Sigmoid colon (tissue), 7 donors: ENCODE results near the gene DDIT3. TPM values are rescaled to one million over a fixed set of nuclear protein-coding genes. Genes with fewer than 3 reads are reported as not detected.

ENCODE experiments used
- DNase-seq: peaks from one replicate; pipeline ENCODE4 v3.0.0-alpha.2; 2019
- H3K27ac ChIP-seq, 4 donors: fragments of 200-600 bp; sonication (generic); one replicate each; pipeline ENCODE4 v1.5.1; 2016 to 2019; ENCODE audit warnings: mild to moderate bottlenecking in 1 of 4
- H3K27me3 ChIP-seq, 3 donors: fragments of 200-600 bp; sonication (generic); one replicate each; pipeline ENCODE4 v1.5.1; 2019; ENCODE audit warnings: mild to moderate bottlenecking in 1 of 3
- H3K36me3 ChIP-seq, 4 donors: fragments of 200-600 bp; sonication (generic); one replicate each; pipeline ENCODE4 v1.5.1; 2016 to 2019
- H3K4me1 ChIP-seq, 4 donors: fragments of 200-600 bp; sonication (generic); one replicate each; pipeline ENCODE4 v1.5.1; 2017 to 2019
- H3K4me3 ChIP-seq, 4 donors: fragments of 200-600 bp; sonication (generic); one replicate each; pipeline ENCODE4 v1.5.1; 2017 to 2019; ENCODE audit warnings: mild to moderate bottlenecking in 2 of 4, moderate library complexity in 1 of 4
- H3K9me3 ChIP-seq, 4 donors: fragments of 200-600 bp in 3 of 4; sonication (generic) in 3 of 4; one replicate each; pipeline versions ENCODE4 v1.5.1 to v1.6.1; 2013 to 2019
- CTCF ChIP-seq, 4 experiments: fragments of 450-650 bp in 3 of 4; fragments of 200-600 bp in 1 of 4; IDR thresholded peaks; one replicate each; pipeline ENCODE4 v1.5.1; 2016 to 2019; ENCODE audit warnings: antibody characterized with exemption in 4 of 4, mild to moderate bottlenecking in 3 of 4, moderate library complexity in 2 of 4
- EP300 ChIP-seq, 4 donors: sonication (generic); formaldehyde crosslinking; IDR thresholded peaks; one replicate each; pipeline ENCODE4 v1.6.1; 2017; ENCODE audit warnings: antibody characterized with exemption in 4 of 4
- POLR2A ChIP-seq, 2 donors: fragments of 450-650 bp; IDR thresholded peaks; one replicate each; pipeline ENCODE4 v1.6.1; 2016; ENCODE audit warnings: antibody characterized with exemption in 2 of 2, mild to moderate bottlenecking in 2 of 2, moderate library complexity in 2 of 2
- POLR2AphosphoS5 ChIP-seq, 4 donors: sonication (generic); formaldehyde crosslinking; IDR thresholded peaks; one replicate each; pipeline ENCODE4 v1.6.1; 2017; ENCODE audit warnings: antibody characterized with exemption in 4 of 4
- WGBS, 2 donors: extraction: QIAGEN DNeasy Blood & Tissue Kit; methylation state at CpG; one replicate each; pipeline ENCODE4 v1.1.7; 2013; 5-methylcytosine and 5-hydroxymethylcytosine counted together
- intact Hi-C: fragments of 100-400 bp; cut with DNase I; formaldehyde crosslinking; loops from one replicate; pipeline ENCODE4 v1.15.1; 2023
- polyA plus RNA-seq, 3 donors: library from polyadenylated mRNA; stranded (reverse); fragments of 200-250 nt; gene quantifications; one replicate each; pipeline ENCODE4 v1.2.3, GENCODE V29; 2013
- total RNA-seq, 4 donors: library from RNA; depleted of rRNA; stranded (reverse); fragments of >200 nt; gene quantifications; one replicate each; pipeline ENCODE4 v1.1.0, GENCODE V29; 2016
- donor health status: healthy with polysubstance abuse.
- donor health status: Bipolar disorder and iron deficiency.
- donor health status: healthy.

Gene DDIT3
- total and polyA plus RNA-seq, 7 donors: 30.7 to 52.9 (median 43.3) TPM

- intact Hi-C loops: no loop called here
Observed at GRCh38 chr12:57543581-57543980, 23.3 kb upstream of the DDIT3 start.

GRCh38 chr12:57541717-57542116 is 21.4 kb upstream of the DDIT3 start:
- WGBS, 2 donors: 20 to 55% methylated on average over 2 of the region's 2 CpGs
- Histone ChIP-seq H3K27me3 (no peaks in the 10 kb centered on the region), H3K4me3 (no peak overlapping the region), H3K36me3 (peaks cover 0 to 39% (median 10%) of the 10 kb centered on the region in 4 donors), H3K9me3 (no peaks in the 10 kb centered on the region), H3K27ac (no peak overlapping the region), H3K4me1 (peaks cover 0 to 38% (median 22%) of the 10 kb centered on the region in 4 donors)
- TF ChIP-seq EP300 (IDR thresholded peaks at IDR 0.05) (no peak), POLR2AphosphoS5 (IDR thresholded peaks at IDR 0.05) (no peak), POLR2A (IDR thresholded peaks at IDR 0.05) (no peak)
- no peak for DNase-seq
- intact Hi-C loops: no loop called here

More at GRCh38 chr12:57543581-57543980, 23.3 kb upstream of the DDIT3 start:
- peaks cover 0 to under 1% (median 0%) of the 10 kb centered on the region in 3 donors for H3K27me3 ChIP-seq
- peaks cover 0 to 38% (median 24%) of the 10 kb centered on the region in 4 donors for H3K4me1 ChIP-seq
- no peak overlapping the region for H3K4me3 ChIP-seq
- H3K36me3 ChIP-seq: peaks cover 0 to 25% (median 7%) of the 10 kb centered on the region in 4 donors
- TF ChIP-seq CTCF (IDR thresholded peaks at IDR 0.05): no peak
- TF ChIP-seq POLR2AphosphoS5 (IDR thresholded peaks at IDR 0.05): no peak
- TF ChIP-seq POLR2A (IDR thresholded peaks at IDR 0.05): no peak
- TF ChIP-seq EP300 (IDR thresholded peaks at IDR 0.05): no peak
- no peaks in the 10 kb centered on the region for H3K9me3 ChIP-seq
- no peak for DNase-seq
- WGBS, 2 donors: 67 to 89% methylated on average over 2 of the region's 2 CpGs
- H3K27ac ChIP-seq: no peak overlapping the region

- peaks cover 0 to 35% (median 18%) of the 10 kb centered on the region in 4 donors for H3K4me1 ChIP-seq
- DNase-seq: no peak
- 23 to 57% methylated on average over 2 of the region's 2 CpGs for WGBS, 2 donors
- H3K36me3 ChIP-seq: peaks cover 0 to 39% (median 10%) of the 10 kb centered on the region in 4 donors
- no peaks in the 10 kb centered on the region for H3K9me3 ChIP-seq
- H3K4me3 ChIP-seq: no peak overlapping the region
- no peaks in the 10 kb centered on the region for H3K27me3 ChIP-seq
- intact Hi-C loops: no loop called here
- TF ChIP-seq CTCF (IDR thresholded peaks at IDR 0.05) (no peak), EP300 (IDR thresholded peaks at IDR 0.05) (no peak)
- H3K27ac ChIP-seq: no peak overlapping the region
Observed at GRCh38 chr12:57541001-57541400, 20.7 kb upstream of the DDIT3 start.

- no peak overlapping the region for H3K4me3 ChIP-seq
- intact Hi-C loops: no loop called here
- H3K36me3 ChIP-seq: peaks cover 8 to 54% (median 21%) of the 10 kb centered on the region in 4 donors
- no peak for TF ChIP-seq CTCF (IDR thresholded peaks at IDR 0.05)
- TF ChIP-seq POLR2A (IDR thresholded peaks at IDR 0.05): no peak
- no peak for TF ChIP-seq EP300 (IDR thresholded peaks at IDR 0.05)
- no peak for TF ChIP-seq POLR2AphosphoS5 (IDR thresholded peaks at IDR 0.05)
- no peak overlapping the region for H3K27ac ChIP-seq
- peaks cover 0 to 19% (median 4%) of the 10 kb centered on the region in 4 donors for H3K4me1 ChIP-seq
- H3K27me3 ChIP-seq: no peaks in the 10 kb centered on the region
- 91% methylated on average over 5 of the region's 5 CpGs for WGBS, 2 donors
- H3K9me3 ChIP-seq: no peaks in the 10 kb centered on the region
- DNase-seq: no peak
Observed at GRCh38 chr12:57539134-57539768, 18.9 kb upstream of the DDIT3 start.

GRCh38 chr12:57536597-57536942 is 16.3 kb upstream of the DDIT3 start:
- Histone ChIP-seq H3K4me3 (no peak overlapping the region), H3K4me1 (peaks cover 0 to 11% (median 4%) of the 10 kb centered on the region in 4 donors), H3K27ac (no peak overlapping the region), H3K9me3 (no peaks in the 10 kb centered on the region), H3K27me3 (no peaks in the 10 kb centered on the region), H3K36me3 (peaks cover 30 to 72% (median 41%) of the 10 kb centered on the region in 4 donors)
- DNase-seq: no peak
- TF ChIP-seq EP300 (IDR thresholded peaks at IDR 0.05) (no peak), POLR2A (IDR thresholded peaks at IDR 0.05) (no peak), POLR2AphosphoS5 (IDR thresholded peaks at IDR 0.05) (no peak), CTCF (IDR thresholded peaks at IDR 0.05) (no peak)
- intact Hi-C loops: no loop called here
- WGBS, 2 donors: 96 to 97% methylated on average over 1 of the region's 1 CpG
